GM21529 (cell line): Measurements from ENCODE around the gene CHCHD6.

Experiments
- ATAC-seq: cut with Tn5 transposase; IDR thresholded peaks from one replicate; pipeline ENCODE4 v1.9.1; 2021; ENCODE audit not compliant: unreplicated experiment

The CHCHD6 gene

DNA sequence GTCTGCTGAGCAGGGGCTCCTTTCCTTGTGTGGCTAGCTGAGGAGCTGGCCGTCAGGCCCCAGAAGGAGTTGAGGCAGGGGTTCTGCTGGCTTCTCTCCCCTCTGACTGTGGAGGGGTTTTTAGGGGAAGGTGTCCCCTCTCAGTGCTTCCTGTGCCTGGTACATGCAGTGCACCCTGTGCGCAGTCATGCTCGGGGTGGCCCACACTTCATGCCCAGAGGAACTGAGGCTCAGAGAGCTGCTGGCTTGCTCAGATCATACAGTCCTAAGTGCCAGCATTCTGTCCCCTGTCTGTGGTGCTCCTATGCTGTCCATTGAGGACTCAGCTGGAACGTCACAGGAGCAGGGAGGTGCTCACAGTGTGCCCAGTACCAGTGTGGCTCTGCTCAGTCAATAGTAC lies 211.0 kb downstream of the CHCHD6 start:
- ATAC-seq: no peak

DNA sequence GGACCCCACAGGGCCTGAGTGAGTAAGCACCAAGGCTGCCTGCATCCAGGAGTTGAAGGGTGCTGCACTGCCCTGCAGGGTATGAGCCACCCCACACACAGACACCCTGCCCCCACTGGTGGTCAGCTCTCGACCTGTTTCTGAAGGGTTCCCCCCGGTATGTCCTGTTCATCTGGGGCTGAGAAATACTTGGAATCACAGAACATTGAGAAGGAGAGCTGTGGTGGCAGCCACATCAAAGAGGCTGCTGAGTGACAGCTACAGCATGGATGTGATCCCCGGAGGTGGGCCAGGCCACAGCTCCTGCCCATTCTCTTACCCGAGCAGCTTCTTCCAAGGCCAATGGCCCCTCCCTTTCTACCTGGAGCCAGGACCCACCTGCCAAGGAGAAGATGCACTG lies 212.5 kb downstream of the CHCHD6 start:
- ATAC-seq: no peak

DNA sequence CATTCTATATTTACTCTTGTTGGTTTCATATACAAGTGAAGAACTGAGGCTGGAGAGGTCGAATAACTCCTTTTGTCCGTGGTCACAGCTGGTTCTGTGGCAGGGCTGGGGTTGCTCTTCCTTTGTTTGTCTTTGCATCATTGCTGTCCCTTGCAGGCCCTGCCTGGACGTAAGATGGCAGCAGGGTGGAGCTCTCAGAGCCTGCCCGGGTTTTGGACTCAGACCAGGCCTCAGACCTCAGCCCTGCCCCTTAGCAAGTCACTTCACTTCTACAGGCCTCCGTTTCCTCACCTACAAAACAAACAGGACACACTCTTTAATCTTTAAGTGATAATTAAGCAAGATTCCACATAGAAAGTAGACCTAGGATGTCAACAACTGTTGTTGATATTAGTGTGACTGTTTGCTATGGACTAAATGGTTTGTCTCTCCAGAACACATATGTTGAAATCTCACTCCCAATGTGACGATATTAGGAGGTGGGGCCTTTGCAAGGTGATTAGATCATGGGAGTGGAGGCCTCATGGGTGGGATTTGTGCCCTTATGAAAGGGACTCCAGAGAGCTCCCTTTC lies 213.3 kb downstream of the CHCHD6 start:
- ATAC-seq: no peak

DNA sequence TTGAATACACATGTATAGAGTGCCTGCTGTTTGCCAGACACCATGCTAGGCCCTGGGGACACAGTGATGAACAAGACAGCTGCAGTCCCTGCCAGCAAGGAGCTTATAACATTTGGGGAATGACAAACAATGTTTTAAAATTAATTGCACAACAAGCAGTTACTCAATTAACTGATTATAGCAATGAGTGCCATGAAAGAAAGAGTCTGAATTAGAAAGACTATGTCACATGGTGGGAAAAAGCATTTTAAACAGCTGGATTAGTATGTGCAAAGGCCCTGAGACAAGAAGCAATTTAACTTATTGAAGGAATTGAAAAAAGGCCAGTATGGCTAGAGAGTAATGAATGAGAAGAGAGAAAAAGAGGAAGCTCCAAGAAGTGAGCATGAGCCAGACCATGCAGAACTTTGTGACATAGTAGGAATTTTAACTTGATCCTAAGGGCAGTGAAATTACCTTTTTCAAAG lies 214.3 kb downstream of the CHCHD6 start:
- ATAC-seq: no peak

DNA sequence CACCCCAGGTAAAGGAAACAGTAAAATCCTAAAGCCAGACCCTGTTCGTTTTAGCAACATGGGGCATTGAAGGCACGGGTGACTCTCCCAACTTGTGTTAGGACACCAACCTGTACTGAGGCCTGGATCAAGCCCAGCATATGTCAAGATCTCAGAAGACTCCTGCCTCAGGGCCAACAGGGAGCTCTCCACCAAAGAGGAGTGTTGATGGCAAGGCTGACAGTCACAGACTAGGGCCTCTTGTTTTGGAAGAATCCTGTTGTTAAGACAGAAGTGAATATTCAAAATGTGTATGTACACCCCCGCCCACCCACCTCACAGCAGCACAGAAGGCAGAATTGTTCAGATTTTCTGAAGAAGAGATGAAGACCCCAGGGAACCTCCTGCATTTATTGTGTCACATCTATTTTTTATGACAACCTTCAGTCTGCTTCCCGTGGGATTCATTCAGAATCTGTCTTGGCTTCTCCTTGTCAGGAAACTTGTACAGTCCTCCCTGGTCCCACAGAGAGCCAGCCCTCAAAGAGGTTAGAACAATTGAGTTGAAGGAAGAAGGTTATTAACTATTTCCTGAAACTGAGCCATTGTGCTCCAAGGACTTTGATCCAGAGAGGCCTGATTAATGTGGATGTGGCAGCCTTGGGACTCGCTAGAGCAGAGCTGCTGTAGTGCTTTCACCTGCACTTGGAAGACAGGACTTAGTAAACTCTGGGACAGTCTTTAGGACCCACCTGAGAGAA lies 217.2 kb downstream of the CHCHD6 start:
- no peak for ATAC-seq

DNA sequence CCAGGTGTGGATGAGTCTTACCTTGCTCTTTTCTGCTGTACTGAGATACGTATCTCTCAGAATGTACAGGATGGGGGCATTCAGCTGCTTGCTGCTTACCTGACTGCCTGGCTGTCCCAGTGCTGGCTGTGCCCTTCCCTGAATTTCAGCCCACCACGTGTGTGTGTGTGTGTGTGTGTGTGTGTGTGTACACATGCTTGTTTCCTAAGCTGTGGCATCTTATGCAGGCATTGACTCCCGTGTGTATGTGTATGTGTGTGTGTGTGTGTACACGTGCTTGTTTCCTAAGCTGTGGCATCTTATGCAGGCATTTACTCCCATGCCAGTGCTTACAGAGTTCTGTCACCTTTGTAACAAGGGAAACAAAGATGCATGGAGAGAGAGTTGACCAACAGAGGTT lies 218.4 kb downstream of the CHCHD6 start:
- ATAC-seq: no peak

DNA sequence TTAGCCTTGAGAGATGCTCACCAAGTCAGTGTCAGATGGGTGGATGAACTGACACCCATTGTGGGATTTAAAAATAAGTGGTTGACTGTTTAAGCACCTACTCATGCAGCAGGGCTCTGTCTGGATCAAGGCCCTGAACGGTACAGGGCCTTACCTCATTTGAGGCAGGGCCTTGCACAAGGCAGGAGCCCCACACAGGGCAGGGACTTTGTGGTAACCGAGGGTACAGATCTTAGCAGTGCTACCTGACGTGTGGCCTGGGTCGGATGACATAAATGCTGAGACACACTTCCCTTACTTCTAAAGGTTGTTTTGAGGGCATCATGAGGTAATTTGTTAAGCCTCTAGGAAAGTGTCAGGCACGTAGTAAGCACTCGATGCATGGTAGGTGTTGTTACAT lies 219.4 kb downstream of the CHCHD6 start:
- ATAC-seq: no peak

DNA sequence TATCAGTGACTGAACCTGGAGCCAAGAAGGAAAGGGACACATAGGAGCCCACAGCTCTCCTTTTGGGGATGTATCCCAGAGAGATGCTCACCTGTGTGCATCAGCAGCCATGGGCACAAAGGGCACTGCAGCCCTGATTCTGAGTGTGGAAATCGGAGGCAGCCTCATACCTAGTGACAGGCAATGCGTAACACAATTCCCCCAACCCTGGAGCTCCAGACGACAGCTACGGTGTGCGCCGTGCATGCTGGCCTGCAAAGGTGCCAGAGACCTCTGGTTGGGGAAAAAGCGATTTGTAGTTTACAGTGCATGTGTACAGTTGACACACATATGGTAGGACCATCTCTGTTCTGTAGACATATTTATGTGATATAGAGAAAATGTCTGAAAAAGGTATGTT lies 219.9 kb downstream of the CHCHD6 start:
- ATAC-seq: no peak

DNA sequence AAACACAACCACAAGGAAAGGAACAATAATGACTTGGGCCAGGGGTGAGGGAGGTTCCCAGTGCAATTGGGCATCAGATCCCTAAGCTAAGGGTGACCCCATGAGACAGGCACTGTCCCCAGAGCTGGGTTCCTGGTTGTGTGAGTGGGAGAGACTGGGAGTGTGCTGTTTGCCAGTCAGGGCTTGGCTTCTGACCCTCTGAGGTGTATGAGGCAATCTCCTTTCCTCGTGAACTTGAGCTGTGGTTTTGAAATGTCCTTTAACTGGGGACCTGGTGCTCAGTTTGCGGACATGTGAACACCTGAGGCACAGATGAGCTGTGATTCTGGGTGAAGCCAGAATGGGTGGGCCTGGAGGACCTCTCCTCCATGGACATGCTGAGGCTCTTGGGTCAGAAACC lies 220.4 kb downstream of the CHCHD6 start:
- ATAC-seq: no peak

DNA sequence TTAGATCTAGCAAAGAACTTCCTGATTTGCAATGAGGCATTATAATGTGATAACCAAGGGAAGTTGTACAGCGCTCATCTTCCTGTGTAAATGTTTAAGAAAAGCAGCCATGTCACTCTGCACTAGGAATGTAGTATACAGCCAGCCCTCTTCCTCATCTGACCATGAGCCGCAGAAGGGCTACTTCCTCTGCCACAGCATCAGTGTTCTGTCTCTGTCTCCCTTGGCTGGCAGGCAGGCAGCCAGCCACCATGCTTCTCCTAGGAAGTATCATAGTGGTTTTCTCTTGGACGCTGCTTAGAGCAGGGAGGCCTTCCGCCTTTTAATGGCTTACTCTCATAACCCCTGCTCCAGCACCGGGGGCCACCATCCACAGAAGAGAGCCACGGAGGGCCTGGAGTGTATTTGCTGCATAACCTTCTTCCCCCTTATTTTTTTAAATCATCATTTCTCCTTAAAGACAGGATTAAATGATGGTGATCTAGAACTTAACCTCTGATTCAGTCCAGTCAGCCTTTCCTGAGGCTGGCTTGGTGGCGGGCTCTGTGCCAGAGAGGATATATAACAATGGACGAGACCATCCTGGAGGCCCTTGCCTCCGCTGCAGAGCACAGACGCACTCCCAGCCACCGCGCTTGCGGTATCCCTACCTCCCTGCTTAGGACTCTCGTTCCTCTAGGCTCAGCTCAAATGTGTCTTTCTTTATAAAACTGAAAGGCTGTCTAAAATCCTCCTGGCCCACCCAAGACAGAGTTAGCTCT lies 221.6 kb downstream of the CHCHD6 start:
- no peak for ATAC-seq

DNA sequence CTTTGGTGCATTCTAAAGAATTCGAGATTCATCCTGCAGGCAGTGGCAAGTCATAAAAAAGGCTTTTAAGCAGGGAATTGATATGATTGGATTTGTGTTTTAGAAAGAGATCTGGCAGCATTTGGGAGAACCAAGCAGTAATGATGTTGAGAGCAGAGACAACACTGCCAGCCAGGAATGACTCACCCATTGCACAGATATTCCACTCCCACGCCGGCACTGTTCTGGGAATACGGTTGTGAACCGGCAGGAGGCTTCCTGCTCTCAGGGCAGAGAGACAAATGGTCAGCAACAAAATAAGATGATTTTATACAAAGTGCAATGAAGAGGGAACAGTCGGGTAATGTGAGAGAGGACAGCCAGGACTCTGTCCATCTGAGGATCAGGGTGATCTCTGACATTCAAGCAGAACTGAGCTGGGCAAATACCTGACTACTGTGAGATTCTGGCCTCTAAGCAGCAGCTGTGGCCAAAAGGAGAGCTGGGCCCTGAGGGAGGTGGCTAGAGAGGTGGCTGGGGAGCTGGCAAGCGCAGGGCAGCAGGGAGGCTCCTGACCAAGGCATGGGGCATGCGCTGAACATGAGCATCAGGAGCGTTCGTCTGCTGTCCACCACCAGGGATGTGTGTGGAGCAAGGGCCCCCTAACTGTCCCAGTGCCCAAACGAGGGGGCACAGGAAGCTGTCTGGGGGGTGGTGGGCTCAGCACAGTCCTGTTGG lies 222.8 kb downstream of the CHCHD6 start:
- ATAC-seq: no peak

DNA sequence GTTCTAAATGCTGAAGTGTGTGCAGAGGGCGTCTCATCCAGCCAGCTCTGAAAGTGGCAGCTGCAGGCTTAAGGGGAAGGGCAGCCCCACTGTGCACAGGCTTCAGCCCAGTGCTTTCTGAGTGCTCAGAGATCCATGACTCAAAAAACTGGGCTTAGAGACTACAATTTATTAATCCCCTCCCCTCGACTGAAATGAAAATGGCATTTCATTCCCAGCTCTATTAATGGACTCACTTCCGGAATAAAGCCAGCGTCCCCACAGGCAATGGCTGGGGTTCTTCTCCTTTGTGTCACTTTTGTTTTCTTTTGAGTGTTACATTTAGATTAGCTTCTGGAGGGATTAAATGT lies 223.3 kb downstream of the CHCHD6 start:
- no peak for ATAC-seq

DNA sequence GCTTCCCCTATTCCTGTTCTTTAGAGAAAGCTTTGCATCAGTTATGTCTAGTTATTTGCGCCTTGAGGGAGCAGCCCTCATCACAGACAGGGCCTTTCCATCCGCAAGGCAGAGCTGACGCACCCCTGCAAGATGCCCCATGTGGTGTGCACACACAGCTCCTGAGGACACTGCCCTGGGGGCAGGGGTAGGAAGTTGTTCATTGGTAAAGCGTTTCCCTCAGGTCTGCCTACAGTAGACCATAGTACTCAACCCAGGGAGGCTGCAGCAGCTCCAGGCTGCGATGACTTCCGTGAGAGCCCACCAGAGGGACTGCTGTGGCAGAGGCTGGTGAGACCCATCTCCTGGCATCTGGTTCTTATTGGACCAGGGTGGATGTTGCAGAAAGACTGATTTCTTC lies 223.8 kb downstream of the CHCHD6 start:
- ATAC-seq: no peak

DNA sequence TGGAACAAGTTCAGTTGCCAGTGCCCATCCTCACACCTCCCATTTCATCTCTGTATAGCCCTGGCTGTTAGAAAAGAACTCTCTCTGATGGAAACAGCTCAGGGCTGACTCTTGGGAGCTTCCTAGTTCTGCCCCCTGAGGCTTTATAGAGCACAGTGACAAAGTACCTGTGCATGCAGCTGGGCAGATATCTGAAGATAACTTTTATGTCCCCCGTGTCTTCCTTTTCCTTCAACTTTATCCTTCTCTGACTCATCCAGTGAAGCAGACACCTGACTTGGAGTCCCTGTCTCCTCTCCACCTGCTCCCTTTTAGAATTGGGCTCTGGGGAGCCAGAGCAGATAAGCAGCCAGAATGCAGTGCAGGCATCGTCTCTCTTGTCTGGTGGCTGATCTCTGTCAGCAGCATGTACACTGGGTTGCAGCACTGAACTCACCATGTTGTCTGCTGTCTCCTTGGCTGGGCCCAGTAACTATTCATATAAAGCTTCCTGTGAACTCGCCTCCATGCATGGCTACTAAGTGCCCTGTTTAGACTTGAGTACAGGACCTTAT lies 225.0 kb downstream of the CHCHD6 start:
- ATAC-seq: no peak

DNA sequence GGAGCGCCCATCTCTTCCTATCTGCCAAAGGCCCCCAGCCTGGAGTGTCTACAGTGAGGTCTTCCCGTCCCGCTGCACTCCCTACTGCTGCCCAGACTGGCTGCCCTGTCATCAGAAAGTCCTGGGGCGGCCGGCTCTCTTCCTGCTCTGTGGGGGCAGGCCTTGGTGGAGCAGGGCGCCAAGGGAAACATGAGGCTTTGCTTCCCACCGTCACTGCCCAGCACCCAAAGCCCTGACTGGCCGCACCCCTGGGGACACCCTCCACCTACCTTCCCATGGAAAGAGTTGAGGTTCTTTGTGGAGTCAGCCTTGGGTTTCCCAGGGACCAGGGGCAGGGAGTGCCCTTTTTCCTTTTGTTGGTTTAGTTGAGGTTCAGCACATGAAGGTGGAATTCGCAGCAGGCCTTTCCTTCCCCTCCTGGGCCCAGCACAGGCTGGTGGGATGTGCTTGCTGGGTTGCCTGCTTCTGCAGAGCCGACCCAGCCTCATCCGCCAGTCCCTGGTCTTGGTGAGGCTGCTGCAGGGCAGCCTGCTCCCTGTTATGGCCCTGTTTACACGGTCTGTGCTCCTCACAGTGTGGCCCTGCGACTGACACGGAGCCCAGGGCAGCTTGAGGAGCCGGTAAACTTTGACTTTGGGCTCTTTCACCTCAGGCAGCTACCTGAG lies 227.0 kb downstream of the CHCHD6 start:
- ATAC-seq: no peak

DNA sequence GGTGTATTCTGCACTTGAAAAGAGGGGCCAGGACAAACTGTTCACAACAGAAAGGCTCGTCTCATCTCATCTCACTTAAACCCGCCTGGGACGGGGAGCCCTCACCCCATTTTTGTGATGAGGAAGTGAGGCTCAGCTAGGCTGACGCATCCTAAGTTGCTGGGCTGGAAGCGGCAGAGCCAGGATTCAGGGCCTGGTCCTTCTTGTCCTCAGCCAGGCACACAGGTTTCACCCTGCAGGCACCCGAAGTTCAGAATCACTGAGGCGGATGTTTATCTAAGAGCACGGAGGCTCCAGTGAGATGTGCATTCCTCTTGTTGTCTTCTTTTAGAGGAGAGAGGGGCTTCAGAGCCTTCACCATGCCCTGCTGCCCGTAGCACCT lies 227.8 kb downstream of the CHCHD6 start:
- no peak for ATAC-seq

DNA sequence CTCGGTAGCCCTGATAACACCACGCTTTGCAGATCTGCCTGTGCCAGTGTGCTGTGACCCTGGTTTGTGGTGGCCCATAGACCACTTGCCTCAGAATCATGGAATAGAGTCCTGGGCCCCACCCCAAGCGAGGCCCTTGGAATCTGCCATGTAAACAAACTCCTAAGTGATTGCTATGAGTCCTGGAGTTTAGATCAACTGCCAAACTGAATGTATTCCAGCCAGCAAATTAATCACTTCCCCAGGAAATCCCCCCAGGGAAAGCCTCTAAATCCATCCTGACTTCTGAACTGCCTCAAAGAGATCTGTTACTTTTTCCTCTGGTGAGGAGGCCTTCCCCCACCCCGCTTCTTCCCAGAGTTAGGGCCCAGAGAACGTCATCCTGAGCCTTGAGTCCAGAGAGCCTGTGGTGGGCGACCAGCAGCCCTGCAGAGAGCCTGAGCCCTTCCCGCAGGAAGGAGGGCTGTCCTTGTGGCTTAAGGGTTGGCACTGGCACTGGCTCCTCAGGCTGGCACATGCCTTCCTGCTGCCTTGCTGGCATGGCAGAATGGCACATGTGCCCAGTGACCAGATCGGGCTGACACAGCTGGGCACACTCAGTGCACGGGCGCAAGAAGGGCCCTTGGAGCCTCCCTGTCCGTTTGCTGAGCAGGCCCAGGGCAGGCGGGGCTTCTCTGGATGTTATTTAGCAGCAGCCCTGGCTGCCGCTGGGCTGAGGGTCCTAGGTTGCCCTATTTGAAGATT lies 228.3 kb downstream of the CHCHD6 start:
- no peak for ATAC-seq

DNA sequence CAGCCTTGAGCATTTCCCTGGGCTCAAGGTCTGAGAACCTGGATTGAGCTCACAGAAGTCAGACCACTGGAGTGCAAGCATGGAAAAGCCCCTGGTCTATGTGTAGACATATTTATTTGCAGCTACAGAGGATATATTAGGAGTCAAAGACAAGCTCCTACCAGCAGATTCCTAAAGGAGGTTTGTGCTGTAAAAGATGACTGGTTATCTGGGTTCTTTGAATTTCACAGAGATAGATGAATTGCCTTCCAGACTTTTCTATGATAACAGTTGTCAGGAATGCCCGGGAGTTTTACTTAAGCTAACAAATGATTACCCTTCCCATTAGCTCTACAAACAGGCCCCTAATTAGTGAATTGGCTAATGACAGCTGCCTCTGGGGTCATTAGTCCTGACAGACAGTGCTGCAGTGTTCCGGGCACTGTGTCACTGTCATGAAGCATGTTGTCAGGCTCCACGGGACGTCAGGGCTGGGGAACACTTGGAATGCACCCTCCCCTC lies 230.0 kb downstream of the CHCHD6 start:
- ATAC-seq: no peak

DNA sequence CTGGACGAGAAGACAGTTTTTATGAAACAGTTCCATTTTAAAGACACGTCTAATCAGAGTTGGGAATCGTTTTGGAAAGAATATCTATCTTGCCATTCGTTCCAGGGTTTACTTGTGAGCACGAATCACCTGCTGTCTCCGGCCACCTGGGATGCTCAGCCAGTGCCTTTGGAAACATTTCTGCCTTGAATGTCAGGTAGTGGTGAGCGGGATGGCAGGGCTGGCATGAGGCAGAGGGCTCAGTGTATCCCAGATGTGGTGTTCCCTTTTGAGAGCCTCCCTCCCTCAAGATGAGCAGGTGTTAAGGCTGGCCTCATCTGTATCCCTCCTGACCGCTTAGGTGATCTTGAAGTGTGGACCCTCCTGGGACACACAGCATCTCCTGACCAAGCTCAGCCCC lies 231.0 kb downstream of the CHCHD6 start:
- no peak for ATAC-seq
